Vagina (tissue), 2 donors: ENCODE measurements around the gene SLC7A11.

Experiments used
- POLR2A ChIP-seq, 2 donors: fragments of 450-650 bp; IDR thresholded peaks; one replicate each; pipeline ENCODE4 v1.6.1; 2017; ENCODE audit warnings: antibody characterized with exemption in 2 of 2, mild to moderate bottlenecking in 2 of 2, moderate library complexity in 2 of 2
- POLR2AphosphoS5 ChIP-seq, 2 donors: sonication (generic); formaldehyde crosslinking; IDR thresholded peaks; one replicate each; pipeline ENCODE4 v1.9.0; 2017; ENCODE audit warnings: antibody characterized with exemption in 2 of 2, mild to moderate bottlenecking in 2 of 2, low read depth in 1 of 2; ENCODE audit not compliant: insufficient read depth in 1 of 2
- TF ChIP-seq, protein P1 (sequence below), 3 experiments: fragments of 450-650 bp in 2 of 3; fragments of 200-600 bp in 1 of 3; sonication (generic) in 1 of 3; IDR thresholded peaks; one replicate each; pipeline ENCODE4 v1.5.1; 2017 to 2019; ENCODE audit warnings: antibody characterized with exemption in 3 of 3, mild to moderate bottlenecking in 2 of 3, moderate library complexity in 2 of 3

DNA sequence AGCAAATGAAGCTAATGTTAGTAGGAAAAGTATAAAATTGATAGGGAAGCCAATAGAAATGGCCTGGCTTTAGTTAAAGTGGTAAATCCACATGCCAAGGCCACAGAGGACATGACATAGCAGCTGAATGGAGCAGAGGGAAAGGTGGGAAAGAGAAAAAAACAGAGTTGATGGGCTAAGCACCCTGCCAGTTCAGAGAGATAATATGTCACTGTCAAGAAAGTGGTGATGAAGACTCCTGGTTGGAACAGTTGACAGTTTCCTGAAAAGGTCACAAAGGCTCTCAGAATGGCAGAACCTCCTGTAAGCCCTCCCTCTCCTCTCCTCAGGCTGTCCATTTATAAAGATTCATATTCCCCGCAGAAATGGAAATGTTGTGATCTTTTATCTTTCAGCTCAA, 48.2 kb downstream of the SLC7A11 start:
- TF ChIP-seq, protein P1, sequence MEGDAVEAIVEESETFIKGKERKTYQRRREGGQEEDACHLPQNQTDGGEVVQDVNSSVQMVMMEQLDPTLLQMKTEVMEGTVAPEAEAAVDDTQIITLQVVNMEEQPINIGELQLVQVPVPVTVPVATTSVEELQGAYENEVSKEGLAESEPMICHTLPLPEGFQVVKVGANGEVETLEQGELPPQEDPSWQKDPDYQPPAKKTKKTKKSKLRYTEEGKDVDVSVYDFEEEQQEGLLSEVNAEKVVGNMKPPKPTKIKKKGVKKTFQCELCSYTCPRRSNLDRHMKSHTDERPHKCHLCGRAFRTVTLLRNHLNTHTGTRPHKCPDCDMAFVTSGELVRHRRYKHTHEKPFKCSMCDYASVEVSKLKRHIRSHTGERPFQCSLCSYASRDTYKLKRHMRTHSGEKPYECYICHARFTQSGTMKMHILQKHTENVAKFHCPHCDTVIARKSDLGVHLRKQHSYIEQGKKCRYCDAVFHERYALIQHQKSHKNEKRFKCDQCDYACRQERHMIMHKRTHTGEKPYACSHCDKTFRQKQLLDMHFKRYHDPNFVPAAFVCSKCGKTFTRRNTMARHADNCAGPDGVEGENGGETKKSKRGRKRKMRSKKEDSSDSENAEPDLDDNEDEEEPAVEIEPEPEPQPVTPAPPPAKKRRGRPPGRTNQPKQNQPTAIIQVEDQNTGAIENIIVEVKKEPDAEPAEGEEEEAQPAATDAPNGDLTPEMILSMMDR (IDR thresholded peaks at IDR 0.05), result no peak
- TF ChIP-seq POLR2AphosphoS5 (IDR thresholded peaks at IDR 0.05; ENCODE audit: insufficient read depth in 1 of 2, low read depth in 1 of 2) (no peak), POLR2A (IDR thresholded peaks at IDR 0.05) (no peak)
